PC-9 (cell line): ENCODE measurements around the gene CST9.

Source experiments
- EZH2 ChIP-seq: fragments of 200-600 bp; sonication (generic); IDR thresholded peaks from 2 replicates; pipeline ENCODE4 v1.8.0; 2017; ENCODE audit warnings: antibody characterized with exemption, low read depth
- TF ChIP-seq, protein P1 (sequence below): fragments of 200-600 bp; sonication (generic); conservative IDR thresholded peaks from 2 replicates; pipeline ENCODE4 v1.6.1; 2017; ENCODE audit warnings: mixed run types, antibody characterized with exemption, mild to moderate bottlenecking, moderate library complexity

DNA sequence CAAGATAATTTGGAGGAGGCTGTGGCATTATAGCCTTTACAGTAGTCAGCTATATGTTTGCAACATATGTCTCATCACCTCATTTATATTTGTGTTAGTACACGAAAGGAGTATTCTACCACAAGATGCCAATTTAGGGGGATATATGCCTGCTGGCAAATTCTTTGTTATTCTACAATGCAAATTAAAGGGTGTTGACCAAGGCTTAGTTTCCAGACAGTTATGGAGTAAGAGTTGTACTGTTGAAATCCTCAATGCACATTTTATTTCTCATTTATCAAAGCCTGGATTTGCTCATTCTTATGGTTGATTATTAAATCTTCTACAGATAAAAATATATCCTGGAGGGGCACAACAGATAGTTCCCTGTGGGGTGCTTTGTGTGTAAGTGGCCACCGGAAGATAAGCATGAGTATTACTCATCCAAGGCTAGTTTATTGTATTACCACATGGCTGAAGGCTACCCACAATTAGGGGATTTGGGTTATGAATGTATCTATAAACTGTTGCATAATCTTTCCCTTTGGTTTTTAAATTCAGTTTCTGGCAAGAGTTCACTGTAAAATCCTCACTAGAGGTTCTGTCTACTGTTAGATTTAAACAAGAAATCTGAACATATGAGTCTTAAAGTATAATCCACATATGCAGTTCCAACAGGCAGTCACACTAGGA lies 9.0 kb downstream of the CST9 start:
- TF ChIP-seq, protein P1, sequence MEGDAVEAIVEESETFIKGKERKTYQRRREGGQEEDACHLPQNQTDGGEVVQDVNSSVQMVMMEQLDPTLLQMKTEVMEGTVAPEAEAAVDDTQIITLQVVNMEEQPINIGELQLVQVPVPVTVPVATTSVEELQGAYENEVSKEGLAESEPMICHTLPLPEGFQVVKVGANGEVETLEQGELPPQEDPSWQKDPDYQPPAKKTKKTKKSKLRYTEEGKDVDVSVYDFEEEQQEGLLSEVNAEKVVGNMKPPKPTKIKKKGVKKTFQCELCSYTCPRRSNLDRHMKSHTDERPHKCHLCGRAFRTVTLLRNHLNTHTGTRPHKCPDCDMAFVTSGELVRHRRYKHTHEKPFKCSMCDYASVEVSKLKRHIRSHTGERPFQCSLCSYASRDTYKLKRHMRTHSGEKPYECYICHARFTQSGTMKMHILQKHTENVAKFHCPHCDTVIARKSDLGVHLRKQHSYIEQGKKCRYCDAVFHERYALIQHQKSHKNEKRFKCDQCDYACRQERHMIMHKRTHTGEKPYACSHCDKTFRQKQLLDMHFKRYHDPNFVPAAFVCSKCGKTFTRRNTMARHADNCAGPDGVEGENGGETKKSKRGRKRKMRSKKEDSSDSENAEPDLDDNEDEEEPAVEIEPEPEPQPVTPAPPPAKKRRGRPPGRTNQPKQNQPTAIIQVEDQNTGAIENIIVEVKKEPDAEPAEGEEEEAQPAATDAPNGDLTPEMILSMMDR: no peak
- TF ChIP-seq EZH2: no peak
